ENCODE results near the gene KCNQ5. TPM values are rescaled to one million over a fixed set of nuclear protein-coding genes. Genes with fewer than 3 reads are reported as not detected.

KCNQ5 gene
- total RNA-seq, 1 donor from 2014 or later = not detected

DNA sequence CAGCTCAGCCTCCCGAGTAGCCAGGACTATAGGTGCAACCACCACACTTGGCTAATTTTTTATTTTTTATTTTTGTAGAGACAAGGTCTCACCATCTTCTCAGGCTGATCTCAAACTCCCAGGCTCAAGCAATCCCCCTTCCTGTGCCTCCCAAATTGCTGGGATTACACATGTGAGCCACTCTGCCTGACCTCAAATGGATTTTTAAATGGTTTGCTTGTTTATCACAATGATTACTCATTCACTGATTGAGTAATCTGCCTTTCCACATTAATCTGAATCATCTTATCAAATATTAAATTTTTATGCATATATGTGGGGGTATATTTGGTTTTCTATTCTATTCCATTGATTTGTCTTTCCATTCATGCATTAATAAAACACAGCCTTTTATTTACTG, 612.9 kb downstream of the KCNQ5 start:
- no peak overlapping the region for H3K27ac Mint-ChIP-seq
- H3K27me3 ChIP-seq = no peaks in the 10 kb centered on the region
- no peaks in the 10 kb centered on the region for H3K36me3 ChIP-seq
- no peak overlapping the region for H2AFZ ChIP-seq (replicated peaks)
- H3K9ac ChIP-seq = no peak overlapping the region
- no peak overlapping the region for H3K4me3 Mint-ChIP-seq
- H3K9me3 ChIP-seq (ENCODE audit: low read depth) = no peaks in the 10 kb centered on the region
- H3K4me3 ChIP-seq = no peak overlapping the region
- no peaks in the 10 kb centered on the region for H3K79me2 ChIP-seq (ENCODE audit: low read depth)
- H3K36me3 Mint-ChIP-seq = no peaks in the 10 kb centered on the region
- DNase-seq (ENCODE audit: low spot score) = no peak
- no peak overlapping the region for H3K27ac ChIP-seq
- H3K9me3 Mint-ChIP-seq = no peaks in the 10 kb centered on the region
- H3K4me1 Mint-ChIP-seq = no peaks in the 10 kb centered on the region
- TF ChIP-seq, protein P1, sequence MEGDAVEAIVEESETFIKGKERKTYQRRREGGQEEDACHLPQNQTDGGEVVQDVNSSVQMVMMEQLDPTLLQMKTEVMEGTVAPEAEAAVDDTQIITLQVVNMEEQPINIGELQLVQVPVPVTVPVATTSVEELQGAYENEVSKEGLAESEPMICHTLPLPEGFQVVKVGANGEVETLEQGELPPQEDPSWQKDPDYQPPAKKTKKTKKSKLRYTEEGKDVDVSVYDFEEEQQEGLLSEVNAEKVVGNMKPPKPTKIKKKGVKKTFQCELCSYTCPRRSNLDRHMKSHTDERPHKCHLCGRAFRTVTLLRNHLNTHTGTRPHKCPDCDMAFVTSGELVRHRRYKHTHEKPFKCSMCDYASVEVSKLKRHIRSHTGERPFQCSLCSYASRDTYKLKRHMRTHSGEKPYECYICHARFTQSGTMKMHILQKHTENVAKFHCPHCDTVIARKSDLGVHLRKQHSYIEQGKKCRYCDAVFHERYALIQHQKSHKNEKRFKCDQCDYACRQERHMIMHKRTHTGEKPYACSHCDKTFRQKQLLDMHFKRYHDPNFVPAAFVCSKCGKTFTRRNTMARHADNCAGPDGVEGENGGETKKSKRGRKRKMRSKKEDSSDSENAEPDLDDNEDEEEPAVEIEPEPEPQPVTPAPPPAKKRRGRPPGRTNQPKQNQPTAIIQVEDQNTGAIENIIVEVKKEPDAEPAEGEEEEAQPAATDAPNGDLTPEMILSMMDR (IDR thresholded peaks at IDR 0.05) = no peak
- TF ChIP-seq EZH2phosphoT487 (IDR thresholded peaks at IDR 0.05) (no peak), EZH2 (IDR thresholded peaks at IDR 0.05) (no peak)
- peaks cover 3% of the 10 kb centered on the region for H3K27me3 Mint-ChIP-seq (ENCODE audit: insufficient read depth, low read depth)
- H3F3A ChIP-seq (ENCODE audit: low read depth) = no peaks in the 10 kb centered on the region
- no peaks in the 10 kb centered on the region for H4K20me1 ChIP-seq (ENCODE audit: low read depth)
- H3K4me2 ChIP-seq = no peak overlapping the region
- no peaks in the 10 kb centered on the region for H3K4me1 ChIP-seq

DNA sequence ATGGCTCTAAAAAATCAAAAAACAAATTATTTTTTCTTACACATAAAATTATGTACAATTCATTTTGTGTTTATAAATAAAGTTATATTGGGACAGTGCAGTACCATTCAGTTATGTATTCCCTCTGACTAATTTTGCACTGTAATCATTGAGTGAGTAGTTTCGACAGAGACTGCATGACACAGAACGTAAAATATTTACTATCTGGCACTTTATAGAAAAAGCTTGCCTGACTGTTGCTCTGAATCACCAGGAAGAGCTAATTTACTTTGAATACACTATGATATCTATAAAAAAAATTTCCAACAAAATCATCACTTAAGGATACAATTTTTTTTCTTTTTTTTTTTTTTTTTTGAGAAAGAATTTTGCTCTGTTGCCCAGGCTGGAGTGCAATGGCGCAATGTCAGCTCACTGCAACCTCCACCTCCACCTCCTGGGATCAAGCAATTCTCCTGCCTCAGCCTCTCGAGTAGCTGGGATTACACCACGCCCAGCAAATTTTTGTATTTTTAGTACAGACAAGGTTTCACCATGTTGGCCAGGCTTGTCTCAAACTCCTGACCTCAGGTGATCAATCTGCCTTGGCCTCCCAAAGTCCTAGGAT, 614.4 kb downstream of the KCNQ5 start:
- Histone ChIP-seq H3K4me2 (no peak overlapping the region), H3K4me3 (no peak overlapping the region), H4K20me1 (ENCODE audit: low read depth) (no peaks in the 10 kb centered on the region), H2AFZ (replicated peaks) (no peak overlapping the region), H3K36me3 (no peaks in the 10 kb centered on the region), H3K27me3 (no peaks in the 10 kb centered on the region), H3K9me3 (ENCODE audit: low read depth) (no peaks in the 10 kb centered on the region), H3K27ac (no peak overlapping the region), H3F3A (ENCODE audit: low read depth) (no peaks in the 10 kb centered on the region), H3K4me1 (no peaks in the 10 kb centered on the region), H3K9ac (no peak overlapping the region), H3K79me2 (ENCODE audit: low read depth) (no peaks in the 10 kb centered on the region)
- H3K27ac Mint-ChIP-seq = no peak overlapping the region
- H3K27me3 Mint-ChIP-seq (ENCODE audit: insufficient read depth, low read depth) = peaks cover 3% of the 10 kb centered on the region
- no peak for DNase-seq (ENCODE audit: low spot score)
- no peaks in the 10 kb centered on the region for H3K4me1 Mint-ChIP-seq
- H3K9me3 Mint-ChIP-seq = no peaks in the 10 kb centered on the region
- H3K36me3 Mint-ChIP-seq = no peaks in the 10 kb centered on the region
- TF ChIP-seq EZH2 (IDR thresholded peaks at IDR 0.05) (no peak), EZH2phosphoT487 (IDR thresholded peaks at IDR 0.05) (no peak)
- TF ChIP-seq, protein P1 (IDR thresholded peaks at IDR 0.05) = no peak
- no peak overlapping the region for H3K4me3 Mint-ChIP-seq

DNA sequence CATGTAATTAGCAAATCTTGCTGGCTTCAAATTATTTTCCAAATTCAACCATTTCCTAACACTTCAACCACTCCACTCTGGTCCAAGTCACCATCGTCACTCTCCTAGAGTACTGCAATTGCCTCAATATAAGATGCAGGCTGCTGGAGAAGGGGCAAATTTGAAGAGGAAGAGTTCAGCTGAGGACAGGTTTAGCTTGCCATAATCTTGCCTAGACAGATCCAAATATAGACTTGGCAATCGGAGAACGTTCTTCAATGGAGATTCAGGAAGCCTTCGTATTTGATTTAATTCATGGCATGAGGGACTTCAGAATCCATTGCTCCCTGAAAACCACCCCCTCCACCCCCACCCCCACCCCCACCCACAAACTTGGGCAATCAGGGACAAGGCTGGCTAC, 618.9 kb downstream of the KCNQ5 start:
- DNase-seq (ENCODE audit: low spot score) = no peak
- H3K27ac ChIP-seq = no peak overlapping the region
- Mint-ChIP-seq H3K4me3 (no peak overlapping the region), H3K9me3 (no peaks in the 10 kb centered on the region), H3K36me3 (peaks cover 2% of the 10 kb centered on the region), H3K4me1 (no peaks in the 10 kb centered on the region), H3K27me3 (ENCODE audit: insufficient read depth, low read depth) (peaks cover 2% of the 10 kb centered on the region), H3K27ac (no peak overlapping the region)
- no peak overlapping the region for H3K4me2 ChIP-seq
- H3K27me3 ChIP-seq = no peaks in the 10 kb centered on the region
- H3K9me3 ChIP-seq (ENCODE audit: low read depth) = no peaks in the 10 kb centered on the region
- H3K4me3 ChIP-seq = no peak overlapping the region
- no peak overlapping the region for H3K9ac ChIP-seq
- no peak overlapping the region for H2AFZ ChIP-seq (replicated peaks)
- H3K4me1 ChIP-seq = no peaks in the 10 kb centered on the region
- H3F3A ChIP-seq (ENCODE audit: low read depth) = no peaks in the 10 kb centered on the region
- no peaks in the 10 kb centered on the region for H3K79me2 ChIP-seq (ENCODE audit: low read depth)
- H3K36me3 ChIP-seq = no peaks in the 10 kb centered on the region
- H4K20me1 ChIP-seq (ENCODE audit: low read depth) = no peaks in the 10 kb centered on the region
- TF ChIP-seq EZH2phosphoT487 (IDR thresholded peaks at IDR 0.05) = no peak
- TF ChIP-seq EZH2 (IDR thresholded peaks at IDR 0.05) = no peak
- TF ChIP-seq, protein P1 (IDR thresholded peaks at IDR 0.05) = no peak
